Spinal cord (tissue), 10 donors: Measurements from ENCODE around the gene LSP1. TPM values are rescaled to one million over a fixed set of nuclear protein-coding genes. Genes with fewer than 3 reads are reported as not detected.
A peak's percentile ranks its signal among the peaks of the same experiment; 100 is the strongest.

Source experiments
- DNase-seq, 6 donors: peaks; one replicate each; pipeline versions ENCODE4 v3.0.0 to v3.0.0-alpha.2; 2013 to 2015; ENCODE audit warnings: low spot score in 6 of 6, low read depth in 4 of 6
- H3K27ac ChIP-seq: one replicate; pipeline ENCODE4 v1.5.1; 2013; ENCODE audit warnings: low read depth, low read length, control low read depth
- H3K27me3 ChIP-seq: one replicate; pipeline ENCODE4 v1.6.1; 2013; ENCODE audit warnings: low read length; ENCODE audit not compliant: control insufficient read depth, insufficient read depth
- H3K36me3 ChIP-seq: one replicate; pipeline ENCODE4 v1.6.1; 2013; ENCODE audit warnings: low read length; ENCODE audit not compliant: control insufficient read depth, insufficient read depth
- H3K4me1 ChIP-seq: one replicate; pipeline ENCODE4 v1.6.1; 2013; ENCODE audit warnings: low read length; ENCODE audit not compliant: control insufficient read depth, insufficient read depth
- H3K4me3 ChIP-seq: one replicate; pipeline ENCODE4 v1.5.1; 2013; ENCODE audit warnings: low read depth, low read length, control low read depth
- H3K9me3 ChIP-seq: one replicate; pipeline ENCODE4 v1.6.1; 2013; ENCODE audit warnings: low read length; ENCODE audit not compliant: control insufficient read depth, insufficient read depth
- WGBS: methylation state at CpG from one replicate; pipeline ENCODE4 v1.1.5; 2013; ENCODE audit warnings: missing lambda C conversion rate; ENCODE audit not compliant: insufficient coverage; 5-methylcytosine and 5-hydroxymethylcytosine counted together
- polyA plus RNA-seq, 2 donors: library from polyadenylated mRNA; unstranded; fragments of 120-200 nt; gene quantifications; one replicate each; pipeline ENCODE4 v1.2.1, GENCODE V29; 2013; ENCODE audit not compliant: insufficient read length in 2 of 2
- total RNA-seq, 2 donors: library from RNA; depleted of rRNA in 1 of 2; stranded (reverse); fragments of 120-200 nt in 1 of 2; fragments of >200 nt in 1 of 2; gene quantifications; one replicate each; pipeline versions ENCODE4 v1.2.3 to v1.2.4, GENCODE V29; 2013 to 2014
- donor health status: healthy.

LSP1 gene
- total and polyA plus RNA-seq, 4 donors = 2.1 to 10.6 (median 7.9) TPM

DNA sequence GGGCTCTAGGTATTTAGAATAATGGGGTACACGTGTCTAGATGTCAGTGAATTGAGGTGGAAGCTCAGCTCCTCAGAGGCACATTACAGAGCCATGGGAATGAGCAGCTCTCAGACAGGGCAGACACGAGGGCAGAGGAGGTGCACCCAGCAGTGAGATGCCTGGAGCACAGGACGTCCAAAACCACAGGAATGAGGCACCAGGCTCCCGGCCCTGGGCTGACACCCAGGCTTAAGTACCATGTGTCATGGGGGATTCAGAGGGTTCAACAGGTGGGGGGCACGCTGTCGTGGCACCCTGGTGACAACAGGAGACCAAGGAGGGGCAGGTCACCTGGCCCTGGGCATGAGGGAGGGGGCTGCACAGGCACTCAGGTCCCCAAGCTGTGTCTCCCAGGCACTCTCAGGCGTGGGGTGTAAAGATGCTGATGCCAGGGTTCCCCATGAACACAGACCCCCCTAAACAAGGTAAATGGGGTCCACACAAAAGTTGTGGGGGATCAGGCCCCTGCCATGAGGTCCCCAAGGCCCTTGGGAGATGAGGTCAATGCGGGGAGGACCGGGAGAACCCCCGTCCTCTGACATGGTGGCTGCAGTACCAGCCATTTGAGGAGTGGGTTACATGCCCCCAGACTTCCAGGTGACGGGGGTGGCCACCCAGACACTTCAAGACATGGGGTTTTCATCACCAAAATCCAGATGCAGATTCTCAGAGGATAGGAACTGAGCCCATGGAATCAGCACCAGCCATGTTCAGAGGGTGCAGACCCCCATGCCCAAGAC is 23.7 kb upstream of the LSP1 start:
- 85% methylated on average over 11 of the region's 11 CpGs for WGBS
- DNase-seq = no peak
- H3K4me3 ChIP-seq = no peak overlapping the region
- no peaks in the 10 kb centered on the region for H3K9me3 ChIP-seq
- H3K4me1 ChIP-seq = peaks cover 80% of the 10 kb centered on the region
- H3K36me3 ChIP-seq = no peaks in the 10 kb centered on the region
- H3K27ac ChIP-seq = no peak overlapping the region
- peaks cover 10% of the 10 kb centered on the region for H3K27me3 ChIP-seq

DNA sequence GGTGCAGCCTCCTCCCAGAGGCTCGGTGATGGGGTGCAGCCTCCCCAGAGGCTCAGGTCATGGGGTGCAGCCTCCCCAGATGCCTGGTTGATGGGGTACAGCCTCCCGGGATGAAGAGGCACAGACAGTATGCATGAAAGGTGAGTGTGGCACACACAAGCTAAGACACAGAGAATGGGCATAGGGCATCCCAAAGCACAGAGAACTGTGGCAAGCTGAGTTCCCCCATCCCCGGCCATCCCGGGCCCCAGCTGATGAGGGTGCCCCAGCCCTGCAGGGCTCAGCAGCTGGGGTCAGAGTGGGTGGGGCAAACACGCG is 22.9 kb upstream of the LSP1 start:
- WGBS = 49% methylated on average over 5 of the region's 6 CpGs
- Histone ChIP-seq H3K36me3 (no peaks in the 10 kb centered on the region), H3K4me3 (no peak overlapping the region), H3K4me1 (peaks cover 74% of the 10 kb centered on the region), H3K27me3 (peaks cover 9% of the 10 kb centered on the region), H3K9me3 (no peaks in the 10 kb centered on the region), H3K27ac (no peak overlapping the region)
- no peak for DNase-seq

DNA sequence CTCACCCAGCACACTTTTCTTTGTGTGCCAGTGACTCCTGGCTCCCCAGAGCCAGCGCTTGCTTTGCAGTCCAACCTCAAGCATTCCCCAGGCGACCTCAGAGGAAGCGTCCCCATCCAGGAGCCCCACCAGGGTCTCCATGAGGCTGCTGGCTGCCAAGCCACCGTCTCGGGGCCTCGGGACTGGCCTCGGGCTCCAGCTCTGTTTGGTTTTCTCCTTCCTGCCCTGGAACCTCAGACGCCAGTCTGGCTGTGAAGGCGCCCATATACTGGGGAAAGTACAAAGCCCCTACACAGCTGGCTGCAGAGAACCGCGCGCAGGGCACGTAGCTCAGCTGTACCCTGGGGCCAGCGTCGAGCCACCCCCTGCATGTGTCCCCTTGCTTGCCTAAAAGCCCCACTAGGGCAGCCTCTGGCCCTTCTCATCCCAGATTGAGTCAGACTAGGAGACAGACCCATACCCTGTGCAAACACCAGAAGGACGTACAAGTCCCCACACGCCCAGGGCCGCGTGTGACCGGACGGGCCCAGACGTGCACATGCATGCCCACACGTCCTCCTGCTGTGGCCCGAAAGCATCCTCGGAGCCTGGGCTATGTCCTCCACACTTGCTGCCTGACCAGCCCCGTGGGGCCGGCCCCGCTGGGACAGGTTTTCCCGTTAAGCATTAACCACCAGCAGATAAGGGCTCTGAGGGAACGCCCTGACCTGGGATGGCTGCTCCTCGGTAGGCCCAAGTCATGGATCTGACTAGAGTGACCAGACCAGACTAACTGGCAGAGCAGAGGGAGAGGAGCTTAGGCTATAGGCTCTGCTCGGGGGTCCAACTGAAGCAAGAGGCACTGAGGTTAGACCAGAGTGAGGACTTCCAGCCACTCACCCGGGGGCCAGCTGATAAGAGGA is 22.3 kb upstream of the LSP1 start:
- H3K36me3 ChIP-seq = no peaks in the 10 kb centered on the region
- peaks cover 8% of the 10 kb centered on the region for H3K27me3 ChIP-seq
- H3K27ac ChIP-seq = no peak overlapping the region
- DNase-seq = no peak
- peaks cover 68% of the 10 kb centered on the region for H3K4me1 ChIP-seq
- WGBS = 76% methylated on average over 33 of the region's 33 CpGs
- no peak overlapping the region for H3K4me3 ChIP-seq
- H3K9me3 ChIP-seq = no peaks in the 10 kb centered on the region

DNA sequence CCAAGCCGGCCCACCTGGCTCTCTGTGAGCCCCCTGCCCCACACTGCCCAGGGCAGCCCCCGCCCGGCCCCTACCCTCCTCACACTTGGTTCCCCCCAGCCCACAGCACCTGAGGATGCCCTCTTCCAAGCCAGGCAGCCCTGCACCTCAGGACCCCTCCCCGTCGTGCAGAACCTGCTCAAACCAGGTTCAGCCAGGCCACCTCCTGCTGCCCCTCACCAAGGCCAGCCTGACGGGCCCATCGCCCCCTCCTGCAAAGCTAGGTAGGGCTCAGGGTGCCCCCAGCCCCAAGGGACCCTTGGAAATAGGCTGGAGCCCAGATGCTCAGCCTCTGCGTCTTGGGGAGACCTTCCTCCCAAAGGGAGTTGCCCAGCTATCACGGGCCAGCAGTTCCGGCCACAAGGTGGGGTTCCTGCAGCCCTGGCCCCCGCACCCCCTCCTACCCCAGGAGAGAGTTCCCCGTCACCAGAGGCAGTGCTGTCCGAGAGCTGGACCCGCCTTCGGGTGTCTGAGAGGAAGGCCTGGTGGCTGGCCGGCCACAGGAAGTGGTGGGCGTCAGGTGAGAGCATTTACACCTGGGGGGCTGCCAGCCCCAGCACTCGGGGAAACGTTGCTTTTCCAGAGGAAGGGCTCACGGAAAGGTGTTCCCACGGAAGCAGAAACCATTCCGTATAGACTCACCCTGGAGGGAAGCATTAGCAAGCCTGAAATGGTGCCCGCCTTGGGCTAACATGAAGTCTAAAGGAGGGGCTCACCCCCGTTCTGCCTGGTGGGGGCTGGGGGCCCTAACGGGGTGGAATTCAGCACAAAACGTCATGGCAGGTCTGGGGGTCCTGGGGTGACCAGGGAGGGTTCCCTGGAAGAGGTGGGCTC is 21.3 kb upstream of the LSP1 start:
- no peaks in the 10 kb centered on the region for H3K9me3 ChIP-seq
- H3K36me3 ChIP-seq = no peaks in the 10 kb centered on the region
- 71% methylated on average over 19 of the region's 26 CpGs for WGBS
- no peak overlapping the region for H3K4me3 ChIP-seq
- H3K4me1 ChIP-seq = peaks cover 58% of the 10 kb centered on the region
- H3K27ac ChIP-seq = no peak overlapping the region
- DNase-seq = no peak
- peaks cover 8% of the 10 kb centered on the region for H3K27me3 ChIP-seq

DNA sequence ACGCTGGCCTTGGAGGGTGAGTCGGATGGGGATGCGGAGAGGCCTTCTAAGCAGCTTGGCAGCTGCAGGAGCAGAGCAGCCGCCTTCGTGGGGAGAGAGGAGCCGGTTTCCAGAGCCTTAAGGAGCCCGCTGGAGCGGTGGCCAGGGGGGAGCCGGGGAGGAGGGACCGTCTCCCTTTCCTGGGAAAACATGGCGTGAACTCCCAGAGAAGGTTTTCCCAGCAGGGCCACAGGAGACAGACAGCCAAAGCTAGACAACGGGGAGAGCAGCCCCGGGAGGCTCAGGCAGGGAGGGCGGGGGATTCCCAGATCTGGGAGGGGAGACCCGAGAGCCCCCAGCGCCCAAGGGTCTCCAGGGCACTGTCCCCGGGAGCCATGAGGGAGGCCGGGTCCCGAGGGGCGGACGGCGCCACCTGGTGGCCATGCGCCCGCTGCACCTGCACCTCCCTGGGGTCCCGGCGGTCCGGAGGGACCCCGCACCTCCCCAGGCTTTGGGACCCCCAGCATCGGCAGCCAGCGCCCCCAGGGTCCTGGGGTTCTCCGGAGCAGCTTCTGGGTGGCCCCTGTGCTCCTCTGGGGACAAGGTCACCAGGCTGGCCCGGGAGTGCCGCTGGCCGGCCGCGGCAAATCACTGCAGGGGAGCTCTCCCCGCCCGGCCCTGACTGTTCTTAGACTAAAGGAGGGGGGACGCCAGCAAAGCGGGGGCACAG is 20.5 kb upstream of the LSP1 start:
- peaks cover 8% of the 10 kb centered on the region for H3K27me3 ChIP-seq
- peak in 2 of 6 donors; percentile 36 to 61 for DNase-seq
- no peak overlapping the region for H3K4me3 ChIP-seq
- H3K27ac ChIP-seq = no peak overlapping the region
- 12% methylated on average over 40 of the region's 40 CpGs for WGBS
- no peaks in the 10 kb centered on the region for H3K9me3 ChIP-seq
- no peaks in the 10 kb centered on the region for H3K36me3 ChIP-seq
- H3K4me1 ChIP-seq = peaks cover 51% of the 10 kb centered on the region

DNA sequence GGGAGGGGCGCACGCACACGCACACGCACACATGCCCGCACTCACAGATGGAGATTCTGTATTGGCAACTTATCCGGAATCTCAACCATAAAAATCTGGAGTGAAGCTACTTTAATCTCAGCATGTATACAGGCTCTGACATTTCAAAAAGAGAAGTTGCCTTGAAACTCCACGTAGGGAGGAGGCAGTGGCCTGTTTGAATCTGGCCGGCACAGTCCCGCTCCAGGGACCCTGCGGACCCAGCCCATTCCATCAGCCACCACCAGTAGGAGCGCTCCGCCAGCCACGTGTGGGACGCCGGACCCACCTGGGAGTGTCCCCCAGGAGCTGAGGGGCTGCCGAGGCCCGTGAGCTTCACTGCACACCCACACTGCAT is 20.0 kb upstream of the LSP1 start:
- no peaks in the 10 kb centered on the region for H3K36me3 ChIP-seq
- peaks cover 51% of the 10 kb centered on the region for H3K4me1 ChIP-seq
- H3K4me3 ChIP-seq = no peak overlapping the region
- no peaks in the 10 kb centered on the region for H3K9me3 ChIP-seq
- H3K27me3 ChIP-seq = peaks cover 8% of the 10 kb centered on the region
- WGBS = 45% methylated on average over 17 of the region's 17 CpGs
- H3K27ac ChIP-seq = no peak overlapping the region
- peak in 2 of 6 donors; percentile 51 to 84 for DNase-seq

DNA sequence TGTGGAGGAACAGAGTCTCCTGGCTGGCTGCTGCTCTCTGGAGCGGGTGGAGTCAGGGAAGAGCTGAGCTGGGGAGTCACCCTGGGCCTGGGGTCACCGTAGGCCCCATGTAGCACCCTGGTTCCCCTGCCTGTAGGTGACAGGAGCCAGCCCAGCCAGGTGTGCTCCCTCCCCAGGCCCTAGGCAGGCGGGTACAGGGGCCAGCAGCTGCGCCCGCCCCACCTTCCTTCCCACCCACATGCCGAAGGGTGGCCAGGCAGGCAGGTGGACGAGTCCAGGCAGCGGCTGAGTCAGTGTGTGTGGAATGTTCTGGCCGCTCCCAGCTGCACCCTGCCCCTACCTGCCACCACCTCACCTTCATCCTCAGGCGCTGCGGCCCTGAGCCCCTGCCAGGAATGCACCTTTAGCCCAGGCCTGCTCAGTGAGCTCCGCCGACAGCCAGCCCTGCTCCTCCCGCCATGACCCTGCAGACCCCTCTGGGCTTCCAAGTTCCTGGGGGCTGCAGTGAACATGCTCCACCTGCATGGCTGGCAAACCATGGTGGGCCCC is 18.7 kb upstream of the LSP1 start:
- peaks cover 8% of the 10 kb centered on the region for H3K27me3 ChIP-seq
- WGBS = 94% methylated on average over 9 of the region's 14 CpGs
- no peak overlapping the region for H3K27ac ChIP-seq
- H3K36me3 ChIP-seq = no peaks in the 10 kb centered on the region
- H3K4me3 ChIP-seq = no peak overlapping the region
- H3K4me1 ChIP-seq = peaks cover 48% of the 10 kb centered on the region
- no peak for DNase-seq
- H3K9me3 ChIP-seq = no peaks in the 10 kb centered on the region

DNA sequence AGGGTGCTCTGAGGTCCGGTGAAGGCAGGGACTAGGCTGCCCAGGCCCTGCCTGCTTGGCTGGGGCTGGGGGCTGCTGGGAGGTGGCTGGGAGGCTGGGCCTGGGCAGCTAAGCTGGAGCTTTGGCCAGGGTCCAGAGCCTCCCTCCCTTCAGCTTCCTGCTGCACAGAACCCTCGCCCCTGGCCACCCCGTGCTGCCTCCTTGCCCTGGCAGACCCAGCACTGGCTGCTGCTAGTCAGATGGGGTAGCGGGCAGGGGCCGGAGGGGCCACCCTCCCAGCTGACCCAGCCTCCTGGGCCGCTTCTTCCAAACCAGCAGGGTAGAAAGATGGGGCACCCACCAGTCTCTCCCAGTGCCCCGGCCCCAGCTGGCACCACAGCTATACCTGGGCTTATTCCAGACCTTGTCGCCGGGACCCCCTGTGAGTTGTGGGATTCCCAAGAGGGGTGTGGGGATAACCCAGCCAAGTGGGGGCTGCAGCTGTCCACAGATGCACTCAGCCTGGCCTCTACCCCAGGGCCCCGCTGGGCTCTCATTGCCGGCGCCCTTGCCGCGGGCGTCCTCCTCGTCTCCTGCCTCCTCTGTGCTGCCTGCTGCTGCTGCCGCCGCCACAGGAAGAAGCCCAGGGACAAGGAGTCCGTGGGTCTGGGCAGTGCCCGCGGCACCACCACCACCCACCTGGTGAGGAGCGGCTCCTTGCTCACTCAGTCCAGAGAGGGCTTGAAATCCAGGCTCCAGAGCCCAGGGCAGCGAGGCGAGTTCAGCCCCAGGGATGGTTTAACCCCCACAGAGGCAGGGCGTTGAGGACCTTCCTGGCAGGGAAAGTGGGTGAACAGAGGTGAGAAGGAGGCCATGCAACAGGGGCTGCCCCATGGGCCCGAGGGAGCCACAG is 17.9 kb upstream of the LSP1 start, which contains the start of gene SYT8:
SYT8 (plus strand) TSS at position 212 of the 892 bp plus-strand sequence; CDS start at position 328, 116 bp downstream.
- peak in 1 of 6 donors; percentile 15 for DNase-seq
- H3K27ac ChIP-seq = no peak within 1 kb of the TSS
- no peaks in the 10 kb centered on the region for H3K36me3 ChIP-seq
- H3K27me3 ChIP-seq = peaks cover 8% of the 10 kb centered on the region
- 88% methylated on average over 24 of the region's 26 CpGs for WGBS
- no peaks in the 10 kb centered on the region for H3K9me3 ChIP-seq
- H3K4me1 ChIP-seq = peaks cover 45% of the 10 kb centered on the region
- H3K4me3 ChIP-seq = no peak within 1 kb of the TSS
